RWPE2 (cell line): ENCODE measurements around the gene IGSF23.
A peak's percentile ranks its signal among the peaks of the same experiment; 100 is the strongest.

Experiments
- ATAC-seq: fragments of 200-7000 bp; cut with Tn5 transposase; 3 replicates; pipeline ENCODE4 v1.9.1; 2021; ENCODE audit warnings: low read depth
- DNase-seq: peaks from one replicate; pipeline ENCODE4 v3.0.0-alpha.2; 2020; ENCODE audit warnings: low spot score
- H3K27ac ChIP-seq: fragments of 450-650 bp; 2 replicates; pipeline ENCODE4 v1.5.1; 2017; ENCODE audit warnings: mild to moderate bottlenecking; ENCODE audit not compliant: poor library complexity, severe bottlenecking
- H3K27me3 ChIP-seq: fragments of 250-450 bp; sonication (Bioruptor Pico); 2 replicates; pipeline ENCODE4 v1.5.1; 2021; ENCODE audit warnings: mild to moderate bottlenecking, moderate library complexity; ENCODE audit not compliant: insufficient read depth, poor library complexity, severe bottlenecking
- H3K36me3 ChIP-seq: fragments of 250-450 bp; sonication (Bioruptor Pico); 2 replicates; pipeline ENCODE4 v1.5.1; 2020; ENCODE audit warnings: low read depth, mild to moderate bottlenecking, moderate library complexity
- H3K4me1 ChIP-seq: fragments of 250-450 bp; sonication (Bioruptor Pico); 2 replicates; pipeline ENCODE4 v1.5.1; 2021; ENCODE audit warnings: mild to moderate bottlenecking, moderate library complexity; ENCODE audit not compliant: insufficient read depth, poor library complexity, severe bottlenecking
- H3K4me3 ChIP-seq: fragments of 250-450 bp; sonication (Bioruptor Pico); 2 replicates; pipeline ENCODE4 v1.5.1; 2021; ENCODE audit warnings: mild to moderate bottlenecking, moderate library complexity; ENCODE audit not compliant: severe bottlenecking
- H3K9me3 ChIP-seq: fragments of 250-450 bp; sonication (Bioruptor Pico); 2 replicates; pipeline ENCODE4 v1.5.1; 2021; ENCODE audit warnings: mild to moderate bottlenecking, moderate library complexity; ENCODE audit not compliant: severe bottlenecking
- TF ChIP-seq, protein P1 (sequence below): fragments of 450-650 bp; IDR thresholded peaks from one replicate; pipeline ENCODE4 v1.5.1; 2017; ENCODE audit warnings: mild to moderate bottlenecking, moderate library complexity; ENCODE audit not compliant: poor library complexity, severe bottlenecking

IGSF23 gene

GRCh38 chr19:44642377-44642776, 29.0 kb downstream of the IGSF23 start:
- Histone ChIP-seq H3K36me3 (peaks cover 20% of the 10 kb centered on the region), H3K27ac (peak overlapping the region; percentile 82), H3K9me3 (no peaks in the 10 kb centered on the region), H3K27me3 (no peaks in the 10 kb centered on the region), H3K4me3 (no peak overlapping the region), H3K4me1 (peaks cover 16% of the 10 kb centered on the region)
- TF ChIP-seq, protein P1, sequence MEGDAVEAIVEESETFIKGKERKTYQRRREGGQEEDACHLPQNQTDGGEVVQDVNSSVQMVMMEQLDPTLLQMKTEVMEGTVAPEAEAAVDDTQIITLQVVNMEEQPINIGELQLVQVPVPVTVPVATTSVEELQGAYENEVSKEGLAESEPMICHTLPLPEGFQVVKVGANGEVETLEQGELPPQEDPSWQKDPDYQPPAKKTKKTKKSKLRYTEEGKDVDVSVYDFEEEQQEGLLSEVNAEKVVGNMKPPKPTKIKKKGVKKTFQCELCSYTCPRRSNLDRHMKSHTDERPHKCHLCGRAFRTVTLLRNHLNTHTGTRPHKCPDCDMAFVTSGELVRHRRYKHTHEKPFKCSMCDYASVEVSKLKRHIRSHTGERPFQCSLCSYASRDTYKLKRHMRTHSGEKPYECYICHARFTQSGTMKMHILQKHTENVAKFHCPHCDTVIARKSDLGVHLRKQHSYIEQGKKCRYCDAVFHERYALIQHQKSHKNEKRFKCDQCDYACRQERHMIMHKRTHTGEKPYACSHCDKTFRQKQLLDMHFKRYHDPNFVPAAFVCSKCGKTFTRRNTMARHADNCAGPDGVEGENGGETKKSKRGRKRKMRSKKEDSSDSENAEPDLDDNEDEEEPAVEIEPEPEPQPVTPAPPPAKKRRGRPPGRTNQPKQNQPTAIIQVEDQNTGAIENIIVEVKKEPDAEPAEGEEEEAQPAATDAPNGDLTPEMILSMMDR: no peak
- ATAC-seq: no peak
- no peak for DNase-seq

- peaks cover 32% of the 10 kb centered on the region for H3K36me3 ChIP-seq
- peak; percentile 75 for DNase-seq
- TF ChIP-seq, protein P1: peak; percentile 15
- peak within 1 kb of the TSS; percentile 82 for H3K27ac ChIP-seq
- ATAC-seq: peak; percentile 82
- H3K4me3 ChIP-seq: peak within 1 kb of the TSS; percentile 80
- no peaks in the 10 kb centered on the region for H3K9me3 ChIP-seq
- H3K4me1 ChIP-seq: peaks cover 13% of the 10 kb centered on the region
- H3K27me3 ChIP-seq: no peaks in the 10 kb centered on the region
Observed at GRCh38 chr19:44643605-44644401, 30.4 kb downstream of the IGSF23 start, which contains the start of gene PVR. Gene PVR (plus strand): TSS chr19:44643910. CDS start chr19:44644097, 187 bp downstream.

DNA sequence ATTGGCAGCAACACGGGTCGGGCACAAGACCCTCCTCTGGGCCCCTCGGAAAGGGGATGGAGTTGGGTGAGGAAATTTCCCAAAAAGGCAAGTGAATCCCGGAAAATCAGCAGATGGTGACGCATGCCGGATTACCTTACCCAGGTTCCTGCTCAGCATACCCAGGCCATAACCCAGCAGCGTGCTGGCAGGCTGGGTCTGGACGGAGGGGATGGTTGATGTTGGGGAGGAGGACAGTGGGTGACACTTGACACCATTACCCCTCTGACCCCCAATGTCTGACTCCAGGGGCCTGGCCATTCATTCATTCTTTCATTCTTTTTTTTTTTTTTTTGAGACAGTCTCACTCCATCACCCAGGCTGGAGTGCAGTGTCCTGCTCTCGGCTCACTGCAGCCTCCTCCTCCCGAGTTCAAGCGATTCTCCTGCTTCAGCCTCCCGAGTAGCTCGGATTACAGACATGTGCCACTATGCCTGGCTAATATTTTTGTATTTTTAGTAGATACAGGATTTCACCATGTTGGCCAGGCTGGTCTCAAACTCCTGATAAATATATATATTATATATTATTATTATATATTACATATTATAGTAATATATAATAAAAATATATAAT, 31.1 kb downstream of the IGSF23 start:
- no peaks in the 10 kb centered on the region for H3K9me3 ChIP-seq
- peak; percentile 62 for ATAC-seq
- TF ChIP-seq, protein P1: no peak
- peak overlapping the region; percentile 80 for H3K4me3 ChIP-seq
- H3K27me3 ChIP-seq: no peaks in the 10 kb centered on the region
- no peak for DNase-seq
- peaks cover 10% of the 10 kb centered on the region for H3K4me1 ChIP-seq
- H3K36me3 ChIP-seq: peaks cover 37% of the 10 kb centered on the region
- peak overlapping the region; percentile 82 for H3K27ac ChIP-seq

- Histone ChIP-seq H3K4me3 (peak overlapping the region; percentile 14), H3K4me1 (peaks cover 7% of the 10 kb centered on the region), H3K36me3 (peaks cover 47% of the 10 kb centered on the region), H3K27me3 (no peaks in the 10 kb centered on the region), H3K9me3 (no peaks in the 10 kb centered on the region), H3K27ac (no peak overlapping the region)
- TF ChIP-seq, protein P1: no peak
- ATAC-seq (no peak), DNase-seq (no peak)
Observed at GRCh38 chr19:44645407-44646048, 32.2 kb downstream of the IGSF23 start.
